ENCODE results near the gene TGFBR3.

DNA sequence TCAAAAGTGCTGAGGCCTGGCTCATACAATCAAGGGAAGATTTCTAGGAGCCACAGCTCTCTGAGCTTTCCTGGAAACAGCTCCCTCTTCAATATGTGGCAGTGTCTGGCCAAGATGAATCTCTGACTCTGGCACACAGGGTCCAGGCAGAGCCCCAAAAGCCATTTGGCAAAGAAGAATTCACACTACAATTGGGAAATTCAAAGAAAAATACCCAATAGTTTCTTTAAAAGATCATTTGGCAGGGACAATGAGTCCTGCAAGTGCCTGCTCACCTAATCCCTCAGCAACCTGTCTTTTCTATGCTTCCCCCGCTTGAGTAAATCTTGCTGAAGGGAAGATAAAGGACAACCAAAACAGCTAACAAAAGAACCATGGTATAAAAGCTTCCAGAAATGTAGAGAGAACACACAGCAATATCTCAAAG is 124.6 kb downstream of the TGFBR3 start:
- TF ChIP-seq, protein P1, sequence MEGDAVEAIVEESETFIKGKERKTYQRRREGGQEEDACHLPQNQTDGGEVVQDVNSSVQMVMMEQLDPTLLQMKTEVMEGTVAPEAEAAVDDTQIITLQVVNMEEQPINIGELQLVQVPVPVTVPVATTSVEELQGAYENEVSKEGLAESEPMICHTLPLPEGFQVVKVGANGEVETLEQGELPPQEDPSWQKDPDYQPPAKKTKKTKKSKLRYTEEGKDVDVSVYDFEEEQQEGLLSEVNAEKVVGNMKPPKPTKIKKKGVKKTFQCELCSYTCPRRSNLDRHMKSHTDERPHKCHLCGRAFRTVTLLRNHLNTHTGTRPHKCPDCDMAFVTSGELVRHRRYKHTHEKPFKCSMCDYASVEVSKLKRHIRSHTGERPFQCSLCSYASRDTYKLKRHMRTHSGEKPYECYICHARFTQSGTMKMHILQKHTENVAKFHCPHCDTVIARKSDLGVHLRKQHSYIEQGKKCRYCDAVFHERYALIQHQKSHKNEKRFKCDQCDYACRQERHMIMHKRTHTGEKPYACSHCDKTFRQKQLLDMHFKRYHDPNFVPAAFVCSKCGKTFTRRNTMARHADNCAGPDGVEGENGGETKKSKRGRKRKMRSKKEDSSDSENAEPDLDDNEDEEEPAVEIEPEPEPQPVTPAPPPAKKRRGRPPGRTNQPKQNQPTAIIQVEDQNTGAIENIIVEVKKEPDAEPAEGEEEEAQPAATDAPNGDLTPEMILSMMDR (IDR thresholded peaks at IDR 0.05): no peak
- TF ChIP-seq POLR2A (IDR thresholded peaks at IDR 0.05) (no peak), EP300 (IDR thresholded peaks at IDR 0.05) (no peak)
